Gastroesophageal sphincter (tissue), 4 donors: Measurements from ENCODE around the gene ZNF362. TPM values are rescaled to one million over a fixed set of nuclear protein-coding genes. Genes with fewer than 3 reads are reported as not detected.

Source experiments
- ATAC-seq: fragments of 150-250 bp; one replicate; pipeline ENCODE4 v1.9.1; 2016; ENCODE audit warnings: mild to moderate bottlenecking, moderate library complexity
- H3K27ac ChIP-seq, 4 donors: fragments of 200-600 bp; sonication (generic) in 3 of 4; 1 replicate in 3 of 4; 2 replicates in 1 of 4; pipeline ENCODE4 v1.5.1; 2016 to 2019
- H3K27me3 ChIP-seq: fragments of 200-600 bp; sonication (generic); one replicate; pipeline ENCODE4 v1.5.1; 2019
- H3K36me3 ChIP-seq, 2 donors: fragments of 200-600 bp; sonication (generic); one replicate each; pipeline ENCODE4 v1.5.1; 2019; ENCODE audit warnings: control low read depth in 1 of 2
- H3K4me1 ChIP-seq, 3 donors: fragments of 200-600 bp; sonication (generic); 1 replicate in 2 of 3; 2 replicates in 1 of 3; pipeline ENCODE4 v1.5.1; 2016 to 2019; ENCODE audit warnings: control low read depth in 2 of 3
- H3K4me3 ChIP-seq, 2 donors: fragments of 200-600 bp; sonication (generic); one replicate each; pipeline ENCODE4 v1.5.1; 2019; ENCODE audit warnings: mild to moderate bottlenecking in 1 of 2, moderate library complexity in 1 of 2
- H3K9me3 ChIP-seq, 3 donors: fragments of 200-600 bp; sonication (generic); one replicate each; pipeline ENCODE4 v1.5.1; 2017 to 2019; ENCODE audit warnings: control low read depth in 2 of 3
- CTCF ChIP-seq, 4 experiments: fragments of 200-600 bp in 2 of 4; fragments of 450-650 bp in 2 of 4; sonication (generic) in 1 of 4; IDR thresholded peaks; one replicate each; pipeline ENCODE4 v1.5.1; 2017 to 2019; ENCODE audit warnings: antibody characterized with exemption in 4 of 4, mild to moderate bottlenecking in 2 of 4, moderate library complexity in 2 of 4
- EP300 ChIP-seq: sonication (generic); formaldehyde crosslinking; IDR thresholded peaks from one replicate; pipeline ENCODE4 v1.6.1; 2017; ENCODE audit warnings: antibody characterized with exemption, mild to moderate bottlenecking
- POLR2A ChIP-seq, 2 donors: fragments of 450-650 bp; IDR thresholded peaks; one replicate each; pipeline ENCODE4 v1.6.1; 2017; ENCODE audit warnings: antibody characterized with exemption in 2 of 2, mild to moderate bottlenecking in 2 of 2, moderate library complexity in 1 of 2
- POLR2AphosphoS5 ChIP-seq: sonication (generic); formaldehyde crosslinking; IDR thresholded peaks from one replicate; pipeline ENCODE4 v1.6.1; 2017; ENCODE audit warnings: antibody characterized with exemption
- WGBS, 2 donors: methylation state at CpG; one replicate each; pipeline ENCODE4 v1.1.5; 2018; ENCODE audit warnings: low coverage in 1 of 2; 5-methylcytosine and 5-hydroxymethylcytosine counted together
- total RNA-seq, 4 donors: library from RNA; depleted of rRNA; stranded (reverse); fragments of >200 nt; gene quantifications; one replicate each; pipeline ENCODE4 v1.1.0, GENCODE V29; 2016

The ZNF362 gene
- total RNA-seq, 4 donors from 2014 or later, result 14.6 to 29.2 (median 24.1) TPM

GRCh38 chr1:33323663-33324477, 67.6 kb downstream of the ZNF362 start:
- Histone ChIP-seq H3K36me3 (peaks cover 12 to 72% of the 10 kb centered on the region in 2 donors), H3K27ac (peak overlapping the region in 3 of 4 donors; percentile 41 to 46 (median 45)), H3K9me3 (no peaks in the 10 kb centered on the region), H3K4me3 (no peak overlapping the region), H3K4me1 (peaks cover 2 to 48% (median 10%) of the 10 kb centered on the region in 3 donors), H3K27me3 (no peaks in the 10 kb centered on the region)
- ATAC-seq, result no peak
- WGBS, 2 donors, result 46 to 48% methylated on average over 3 to 10 of the region's 14 CpGs
- TF ChIP-seq POLR2A (IDR thresholded peaks at IDR 0.05), result no peak

GRCh38 chr1:33324677-33325575, 68.6 kb downstream of the ZNF362 start:
- Histone ChIP-seq H3K9me3 (no peaks in the 10 kb centered on the region), H3K4me1 (peaks cover 2 to 52% (median 10%) of the 10 kb centered on the region in 3 donors), H3K27ac (peak overlapping the region in 3 of 4 donors; percentile 41 to 46 (median 45)), H3K36me3 (peaks cover 13 to 83% of the 10 kb centered on the region in 2 donors), H3K4me3 (no peak overlapping the region), H3K27me3 (no peaks in the 10 kb centered on the region)
- TF ChIP-seq EP300 (no peak), POLR2A (IDR thresholded peaks at IDR 0.05) (no peak), CTCF (IDR thresholded peaks at IDR 0.05) (no peak), POLR2AphosphoS5 (no peak)
- ATAC-seq, result no peak
- WGBS, 2 donors, result 77 to 78% methylated on average over 3 to 6 of the region's 22 CpGs

GRCh38 chr1:33326785-33327184, 70.5 kb downstream of the ZNF362 start:
- ATAC-seq, result no peak
- H3K27ac ChIP-seq, result peak overlapping the region in 2 of 4 donors; percentile 45 to 64
- 87 to 88% methylated on average over 6 to 9 of the region's 9 CpGs for whole genome bisulfite sequencing, 2 donors
- H3K4me3 ChIP-seq, result no peak overlapping the region
- H3K9me3 ChIP-seq, result no peaks in the 10 kb centered on the region
- H3K4me1 ChIP-seq, result peaks cover 2 to 61% (median 11%) of the 10 kb centered on the region in 3 donors
- TF ChIP-seq EP300 (no peak), CTCF (IDR thresholded peaks at IDR 0.05) (no peak)
- H3K27me3 ChIP-seq, result no peaks in the 10 kb centered on the region
- H3K36me3 ChIP-seq, result peaks cover 13 to 100% of the 10 kb centered on the region in 2 donors

- Histone ChIP-seq H3K27ac (peak overlapping the region in 3 of 4 donors; percentile 7 to 64 (median 45)), H3K9me3 (no peaks in the 10 kb centered on the region), H3K4me3 (no peak overlapping the region), H3K4me1 (peaks cover 2 to 71% (median 21%) of the 10 kb centered on the region in 3 donors), H3K36me3 (peaks cover 13 to 100% of the 10 kb centered on the region in 2 donors), H3K27me3 (no peaks in the 10 kb centered on the region)
- TF ChIP-seq CTCF (IDR thresholded peaks at IDR 0.05) (no peak), EP300 (no peak), POLR2AphosphoS5 (no peak), POLR2A (IDR thresholded peaks at IDR 0.05) (no peak)
- 28 to 34% methylated on average over 6 to 9 of the region's 9 CpGs for WGBS, 2 donors
- peak; percentile 52 for ATAC-seq
These were observed 71.5 kb downstream of the ZNF362 start for GRCh38 chr1:33327587-33328325.

- Histone ChIP-seq H3K27me3 (no peaks in the 10 kb centered on the region), H3K27ac (peak overlapping the region in 1 of 4 donors; percentile 45), H3K4me1 (peaks cover 2 to 79% (median 31%) of the 10 kb centered on the region in 3 donors), H3K9me3 (no peaks in the 10 kb centered on the region), H3K36me3 (peaks cover 13 to 100% of the 10 kb centered on the region in 2 donors), H3K4me3 (no peak overlapping the region)
- no peak for ATAC-seq
- 86% methylated on average over 1 of the region's 12 CpGs; no CpG with 5 or more reads in 1 of the 2 donors for WGBS, 2 donors
- TF ChIP-seq EP300, result no peak
- no peak for TF ChIP-seq POLR2AphosphoS5
- TF ChIP-seq POLR2A (IDR thresholded peaks at IDR 0.05), result no peak
- TF ChIP-seq CTCF (IDR thresholded peaks at IDR 0.05), result no peak
These were observed 72.5 kb downstream of the ZNF362 start for GRCh38 chr1:33328817-33329216.
